NB4 (cell line): Measurements from ENCODE around the gene RHBDF2.

Source experiments
- DNase-seq: peaks from one replicate; pipeline ENCODE4 v3.0.0; 2010; ENCODE audit warnings: low read depth
- H3K4me3 ChIP-seq: one replicate; pipeline ENCODE4 v1.5.1; 2011; ENCODE audit warnings: mild to moderate bottlenecking, low read depth, low read length, moderate library complexity
- MYC ChIP-seq: IDR thresholded peaks from 2 replicates; pipeline ENCODE4 v1.6.1; 2011; ENCODE audit warnings: low read depth, low read length
- POLR2A ChIP-seq: IDR thresholded peaks from 2 replicates; pipeline ENCODE4 v1.6.1; 2011; ENCODE audit warnings: mild to moderate bottlenecking; ENCODE audit not compliant: insufficient read length; ENCODE audit errors: extremely low read depth
- TF ChIP-seq, protein P1 (sequence below): IDR thresholded peaks from 2 replicates; pipeline ENCODE4 v1.6.1; 2011; ENCODE audit warnings: low read depth, low read length
- TF ChIP-seq, protein P2 (sequence below): IDR thresholded peaks from one replicate; pipeline ENCODE4 v1.5.1; 2012; ENCODE audit warnings: low read depth, low read length

The RHBDF2 gene

DNA sequence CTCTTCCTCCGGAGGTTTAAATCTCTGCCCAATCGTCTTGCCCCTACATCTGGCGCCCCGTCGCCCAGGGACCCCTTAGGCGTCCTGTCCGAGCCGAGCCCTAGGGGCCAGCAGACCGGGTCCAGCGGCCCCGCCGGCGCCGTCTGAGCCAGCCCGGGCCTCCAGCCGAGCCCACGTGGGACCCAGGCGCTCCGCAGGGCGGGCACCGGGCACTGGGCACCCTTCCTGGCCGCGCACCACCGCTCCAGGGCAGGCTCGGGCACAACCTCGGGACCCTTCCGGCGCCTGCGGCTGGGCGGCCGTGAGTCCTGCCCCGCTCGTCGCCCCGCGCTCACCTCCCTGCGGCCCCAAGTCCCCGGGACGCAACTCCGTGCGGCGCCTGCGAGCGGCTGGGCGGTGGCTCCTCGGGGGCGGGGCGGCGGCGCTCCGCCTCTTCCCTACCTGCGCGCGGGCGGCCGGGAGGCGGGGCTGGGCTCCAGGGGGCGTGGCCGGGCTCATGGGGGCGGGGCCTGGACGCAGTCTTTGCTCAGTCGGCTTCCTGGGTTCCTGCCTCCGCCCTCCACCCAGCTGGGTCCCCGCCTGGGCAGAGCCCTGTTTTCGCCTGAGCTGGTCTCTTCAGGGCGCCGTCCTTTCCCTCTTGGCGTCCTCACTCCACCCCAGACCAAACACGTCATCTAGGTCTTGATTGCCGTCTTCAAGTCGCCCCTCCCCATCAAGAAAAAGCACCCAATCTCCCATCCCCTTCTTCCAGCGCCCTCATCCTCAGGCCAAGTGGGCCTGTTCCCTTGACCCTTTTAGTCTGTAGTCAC is at the start of gene RHBDF2:
TSS of gene RHBDF2 (minus strand) at position 406 of the 809 bp plus-strand sequence. CDS start 19,899 bp downstream, outside the sequence.
- DNase-seq, result peak; percentile 86
- peak within 1 kb of the TSS; percentile 57 for H3K4me3 ChIP-seq
- TF ChIP-seq, protein P1, sequence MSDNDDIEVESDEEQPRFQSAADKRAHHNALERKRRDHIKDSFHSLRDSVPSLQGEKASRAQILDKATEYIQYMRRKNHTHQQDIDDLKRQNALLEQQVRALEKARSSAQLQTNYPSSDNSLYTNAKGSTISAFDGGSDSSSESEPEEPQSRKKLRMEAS, result 0 out of 2 replicates have a peak, but pooled peaks have one; percentile 34
- TF ChIP-seq POLR2A (peak; percentile 22), MYC (no peak; the same call in 1 of the 2 replicates)
- TF ChIP-seq, protein P2, sequence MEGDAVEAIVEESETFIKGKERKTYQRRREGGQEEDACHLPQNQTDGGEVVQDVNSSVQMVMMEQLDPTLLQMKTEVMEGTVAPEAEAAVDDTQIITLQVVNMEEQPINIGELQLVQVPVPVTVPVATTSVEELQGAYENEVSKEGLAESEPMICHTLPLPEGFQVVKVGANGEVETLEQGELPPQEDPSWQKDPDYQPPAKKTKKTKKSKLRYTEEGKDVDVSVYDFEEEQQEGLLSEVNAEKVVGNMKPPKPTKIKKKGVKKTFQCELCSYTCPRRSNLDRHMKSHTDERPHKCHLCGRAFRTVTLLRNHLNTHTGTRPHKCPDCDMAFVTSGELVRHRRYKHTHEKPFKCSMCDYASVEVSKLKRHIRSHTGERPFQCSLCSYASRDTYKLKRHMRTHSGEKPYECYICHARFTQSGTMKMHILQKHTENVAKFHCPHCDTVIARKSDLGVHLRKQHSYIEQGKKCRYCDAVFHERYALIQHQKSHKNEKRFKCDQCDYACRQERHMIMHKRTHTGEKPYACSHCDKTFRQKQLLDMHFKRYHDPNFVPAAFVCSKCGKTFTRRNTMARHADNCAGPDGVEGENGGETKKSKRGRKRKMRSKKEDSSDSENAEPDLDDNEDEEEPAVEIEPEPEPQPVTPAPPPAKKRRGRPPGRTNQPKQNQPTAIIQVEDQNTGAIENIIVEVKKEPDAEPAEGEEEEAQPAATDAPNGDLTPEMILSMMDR, result no peak

DNA sequence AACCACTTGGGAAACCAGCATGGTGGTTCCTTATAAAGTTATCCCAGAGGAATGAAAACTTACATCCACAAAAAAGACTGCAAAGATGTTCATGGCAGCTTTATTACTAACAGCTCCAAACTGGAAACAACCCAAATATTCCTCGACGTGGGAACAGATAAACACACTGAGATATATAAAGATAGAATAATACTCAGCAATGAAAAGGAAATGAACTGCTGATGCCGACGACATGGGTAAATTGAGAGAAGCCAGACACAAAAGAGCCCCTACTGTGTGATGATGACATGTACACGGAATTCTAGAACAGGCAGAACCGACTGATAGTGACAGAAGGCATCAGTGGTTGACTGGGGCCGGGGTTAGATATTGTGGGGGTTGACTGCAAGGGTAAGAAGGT is 48.3 kb upstream of the RHBDF2 start:
- no peak for DNase-seq
- TF ChIP-seq, protein P2, result no peak

DNA sequence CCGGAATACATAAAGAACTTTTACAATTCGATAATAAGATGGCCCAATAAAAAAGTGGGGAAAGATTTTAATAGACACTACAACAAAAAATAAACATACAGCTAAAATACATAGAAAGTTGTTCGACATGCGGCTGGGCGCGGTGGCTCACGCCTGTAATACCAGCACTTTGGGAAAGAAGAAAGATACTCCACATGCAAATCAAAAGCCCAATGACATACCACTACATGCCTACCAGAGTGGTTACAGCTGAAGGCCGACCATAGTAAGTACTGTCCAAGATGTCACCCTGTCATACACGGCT is 47.9 kb upstream of the RHBDF2 start:
- DNase-seq, result no peak
- H3K4me3 ChIP-seq, result no peak overlapping the region
- TF ChIP-seq, protein P2, result no peak
- TF ChIP-seq, protein P1, result no peak
- TF ChIP-seq POLR2A, result no peak
- no peak for TF ChIP-seq MYC

More for the DNA sequence above, 48.3 kb upstream of the RHBDF2 start:
- no peak overlapping the region for H3K4me3 ChIP-seq

- no peak for DNase-seq
- TF ChIP-seq, protein P2, result no peak
- TF ChIP-seq MYC (no peak), POLR2A (no peak)
- TF ChIP-seq, protein P1, result no peak
- no peak overlapping the region for H3K4me3 ChIP-seq
Observed at GRCh38 chr17:76548378-76549214, 47.4 kb upstream of the RHBDF2 start.

DNA sequence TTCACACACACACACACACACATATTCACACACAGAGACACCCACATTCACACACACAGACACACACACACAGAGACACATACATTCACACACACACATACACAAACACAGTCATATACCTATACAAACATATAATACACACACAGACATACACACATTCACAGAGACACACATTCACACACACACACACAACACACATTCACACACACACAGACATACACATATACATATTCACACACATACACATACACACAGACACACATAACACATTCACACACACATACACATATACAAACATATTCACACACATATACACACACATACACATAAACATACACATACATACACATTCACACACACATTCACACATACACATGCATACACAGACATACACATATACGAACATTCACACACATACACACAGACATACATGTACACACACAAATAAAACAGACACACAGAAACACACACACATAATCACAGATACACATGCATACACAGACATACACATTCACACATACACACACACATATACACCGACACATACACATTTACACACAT is 46.5 kb upstream of the RHBDF2 start:
- TF ChIP-seq, protein P1, result no peak
- TF ChIP-seq MYC (no peak), POLR2A (no peak)
- TF ChIP-seq, protein P2, result no peak
- no peak overlapping the region for H3K4me3 ChIP-seq
- DNase-seq, result no peak
